H1 (cell line): ENCODE measurements around the gene RTN4RL1. TPM values are rescaled to one million over a fixed set of nuclear protein-coding genes. Genes with fewer than 3 reads are reported as not detected.

Source experiments
- CTCF ChIA-PET: fragments of 300-600 bp; sonication (Branson Sonifier 250); formaldehyde crosslinking; loops from one replicate; lab custom pipeline; 2021; ENCODE audit not compliant: partially characterized antibody; lab: Charles Lee
- POLR2A ChIA-PET: fragments of 300-600 bp; sonication (Branson Sonifier 250); formaldehyde crosslinking; loops from one replicate; lab custom pipeline; 2021; ENCODE audit warnings: inconsistent platforms; ENCODE audit not compliant: partially characterized antibody; lab: Charles Lee
- DNase-seq, 2 experiments: peaks; one replicate each; pipeline versions ENCODE4 v3.0.0 to v3.0.0-alpha.2; 2010 to 2022; ENCODE audit warnings: low spot score in 2 of 2, low read depth in 1 of 2, mixed read lengths in 1 of 2
- FAIRE-seq: peaks from 2 replicates; lab custom pipeline; 2011; peaks lifted over from hg19 to GRCh38; lab: Jason Lieb, UNC
- H2AFZ ChIP-seq: 2 replicates; pipeline ENCODE4 v1.8.1; 2012; ENCODE audit warnings: low read length, inconsistent platforms
- H2AK5ac ChIP-seq: 2 replicates; pipeline ENCODE4 v1.6.1; 2013; ENCODE audit warnings: low read depth, low read length
- H2BK120ac ChIP-seq: replicated peaks from 2 replicates; pipeline ENCODE3; 2013; ENCODE audit warnings: low read depth, low read length, inconsistent platforms
- H2BK12ac ChIP-seq: 2 replicates; pipeline ENCODE4 v1.6.1; 2013; ENCODE audit warnings: low read depth, low read length
- H2BK15ac ChIP-seq: 2 replicates; pipeline ENCODE4 v1.6.1; 2013; ENCODE audit warnings: low read length
- H2BK20ac ChIP-seq: 2 replicates; pipeline ENCODE4 v1.6.1; 2013; ENCODE audit warnings: low read length
- H2BK5ac ChIP-seq: 2 replicates; pipeline ENCODE4 v1.6.1; 2013; ENCODE audit warnings: low read depth, low read length
- H3K14ac ChIP-seq: 2 replicates; pipeline ENCODE4 v1.6.1; 2013; ENCODE audit warnings: inconsistent platforms; ENCODE audit not compliant: insufficient read length
- H3K18ac ChIP-seq: 2 replicates; pipeline ENCODE4 v1.6.1; 2013; ENCODE audit warnings: low read length; ENCODE audit errors: extremely low read depth
- H3K23ac ChIP-seq: 2 replicates; pipeline ENCODE4 v1.6.1; 2013; ENCODE audit warnings: inconsistent platforms; ENCODE audit not compliant: insufficient read length
- H3K23me2 ChIP-seq: 2 replicates; pipeline ENCODE4 v1.6.1; 2013; ENCODE audit warnings: low read depth, low read length
- H3K27ac ChIP-seq: 2 replicates; pipeline ENCODE4 v1.6.1; 2011; ENCODE audit warnings: low read depth, low read length, inconsistent platforms
- H3K27me3 ChIP-seq, 4 experiments: replicated peaks in 1 of 4; 1 replicate in 1 of 4; 2 replicates in 3 of 4; pipeline versions ENCODE4 v1.6.1 to v1.8.1; 2011 to 2013; ENCODE audit warnings: low read length in 3 of 4, mild to moderate bottlenecking in 3 of 4, inconsistent platforms in 2 of 4, mixed read lengths in 2 of 4, moderate library complexity in 1 of 4; ENCODE audit not compliant: control insufficient read depth in 3 of 4, insufficient read depth in 3 of 4; ENCODE audit errors: extremely low read depth in 1 of 4
- H3K36me3 ChIP-seq, 4 experiments: 2 replicates each; pipeline versions ENCODE4 v1.6.1 to v1.8.1; 2011 to 2013; ENCODE audit warnings: mild to moderate bottlenecking in 4 of 4, low read length in 3 of 4, moderate library complexity in 2 of 4, control low read depth in 1 of 4, inconsistent platforms in 1 of 4; ENCODE audit not compliant: insufficient read depth in 4 of 4, control insufficient read depth in 2 of 4
- H3K4ac ChIP-seq: replicated peaks from 2 replicates; pipeline ENCODE3; 2013; ENCODE audit warnings: low read length, low read depth, mixed read lengths, inconsistent platforms; ENCODE audit not compliant: insufficient read length
- H3K4me1 ChIP-seq, 4 experiments: replicated peaks in 1 of 4; 1 replicate in 1 of 4; 2 replicates in 3 of 4; pipeline versions ENCODE4 v1.6.1 to v1.8.1; 2011 to 2013; ENCODE audit warnings: low read length in 3 of 4, inconsistent platforms in 2 of 4, mixed read lengths in 1 of 4; ENCODE audit not compliant: insufficient read depth in 4 of 4, control insufficient read depth in 3 of 4
- H3K4me2 ChIP-seq, 2 experiments: 2 replicates each; pipeline versions ENCODE4 v1.6.1 to v1.8.1; 2011 to 2013; ENCODE audit warnings: low read depth in 2 of 2, low read length in 2 of 2, control low read depth in 1 of 2, inconsistent platforms in 1 of 2, mild to moderate bottlenecking in 1 of 2; ENCODE audit not compliant: insufficient read depth in 1 of 2
- H3K4me3 ChIP-seq, 4 experiments: fragments of 200-600, 300-600 bp in 1 of 4; sonication (generic), shearing (Covaris generic), sonication (Bioruptor Twin) in 1 of 4; 2 replicates each; pipeline versions ENCODE4 v1.5.1 to v1.8.1; 2011 to 2016; ENCODE audit warnings: low read length in 4 of 4, low read depth in 3 of 4, control low read depth in 2 of 4, inconsistent platforms in 2 of 4, mild to moderate bottlenecking in 2 of 4, mixed read lengths in 1 of 4, moderate library complexity in 1 of 4; ENCODE audit not compliant: insufficient read depth in 2 of 4; ENCODE audit errors: extremely low read depth in 1 of 4
- H3K56ac ChIP-seq: replicated peaks from 2 replicates; pipeline ENCODE3; 2013; ENCODE audit warnings: low read depth, mild to moderate bottlenecking, mixed read lengths, low read length, inconsistent platforms; ENCODE audit not compliant: insufficient read length
- H3K79me1 ChIP-seq: 2 replicates; pipeline ENCODE4 v1.6.1; 2013; ENCODE audit warnings: low read depth, low read length, control low read depth
- H3K79me2 ChIP-seq, 2 experiments: 2 replicates each; pipeline versions ENCODE4 v1.6.1 to v1.8.1; 2012 to 2013; ENCODE audit warnings: low read length in 2 of 2, mild to moderate bottlenecking in 2 of 2, inconsistent platforms in 1 of 2; ENCODE audit not compliant: insufficient read depth in 2 of 2, control insufficient read depth in 1 of 2
- H3K9ac ChIP-seq, 4 experiments: replicated peaks in 1 of 4; 1 replicate in 1 of 4; 2 replicates in 3 of 4; pipeline versions ENCODE4 v1.6.1 to v1.8.1; 2011 to 2013; ENCODE audit warnings: low read depth in 3 of 4, low read length in 3 of 4, control low read depth in 2 of 4, mild to moderate bottlenecking in 2 of 4, moderate library complexity in 2 of 4, inconsistent platforms in 1 of 4; ENCODE audit errors: extremely low read depth in 1 of 4
- H3K9me3 ChIP-seq, 2 experiments: 2 replicates each; pipeline versions ENCODE4 v1.6.1 to v1.8.1; 2012 to 2013; ENCODE audit warnings: mild to moderate bottlenecking in 2 of 2, moderate library complexity in 2 of 2, control low read depth in 1 of 2, inconsistent platforms in 1 of 2, low read depth in 1 of 2, low read length in 1 of 2, mixed read lengths in 1 of 2; ENCODE audit not compliant: insufficient read depth in 2 of 2
- H4K20me1 ChIP-seq, 2 experiments: replicated peaks in 1 of 2; 2 replicates each; pipeline versions ENCODE3 to v1.8.1; 2011 to 2013; ENCODE audit warnings: inconsistent platforms in 2 of 2, low read length in 2 of 2, mild to moderate bottlenecking in 1 of 2; ENCODE audit not compliant: insufficient read depth in 2 of 2, control insufficient read depth in 1 of 2
- H4K5ac ChIP-seq: 2 replicates; pipeline ENCODE4 v1.6.1; 2013; ENCODE audit warnings: low read length, low read depth, mixed read lengths, inconsistent platforms; ENCODE audit not compliant: insufficient read length
- H4K8ac ChIP-seq: 2 replicates; pipeline ENCODE4 v1.8.0; 2013; ENCODE audit warnings: mild to moderate bottlenecking, moderate library complexity, low read length, inconsistent platforms; ENCODE audit not compliant: insufficient read depth; ENCODE audit errors: extremely low read depth
- H4K91ac ChIP-seq: replicated peaks from 2 replicates; pipeline ENCODE3; 2013; ENCODE audit warnings: low read length, mixed read lengths, inconsistent platforms; ENCODE audit not compliant: insufficient read length
- BACH1 ChIP-seq: IDR thresholded peaks from 2 replicates; pipeline ENCODE4 v1.6.1; 2012; ENCODE audit warnings: low read length, improper control_type of control experiment
- BCL11A ChIP-seq, 2 experiments: IDR thresholded peaks; one replicate each; pipeline ENCODE4 v1.6.1; 2011; ENCODE audit warnings: low read depth in 2 of 2, low read length in 2 of 2, mild to moderate bottlenecking in 2 of 2
- CHD2 ChIP-seq: IDR thresholded peaks from 2 replicates; pipeline ENCODE4 v1.6.1; 2012; ENCODE audit warnings: low read length, improper control_type of control experiment
- CREB1 ChIP-seq: IDR thresholded peaks from 2 replicates; pipeline ENCODE4 v1.6.1; 2012; ENCODE audit warnings: inconsistent platforms
- FOSL1 ChIP-seq: IDR thresholded peaks from 2 replicates; pipeline ENCODE4 v1.6.1; 2011; ENCODE audit warnings: mild to moderate bottlenecking, low read depth, low read length, moderate library complexity; ENCODE audit not compliant: insufficient read depth
- JUND ChIP-seq: IDR thresholded peaks from 2 replicates; pipeline ENCODE4 v1.6.1; 2011; ENCODE audit warnings: mild to moderate bottlenecking, improper control_type of control experiment, low read length
- POLR2A ChIP-seq, 2 experiments: IDR thresholded peaks; 1 replicate in 1 of 2; 2 replicates in 1 of 2; pipeline ENCODE4 v1.6.1; 2011; ENCODE audit warnings: low read depth in 2 of 2, low read length in 2 of 2, mild to moderate bottlenecking in 2 of 2; ENCODE audit errors: control extremely low read depth in 1 of 2
- RFX5 ChIP-seq: IDR thresholded peaks from 2 replicates; pipeline ENCODE4 v1.6.1; 2011; ENCODE audit warnings: low read depth, low read length, improper control_type of control experiment, borderline replicate concordance
- RXRA ChIP-seq: IDR thresholded peaks from 2 replicates; pipeline ENCODE4 v1.6.1; 2011; ENCODE audit warnings: low read depth, mild to moderate bottlenecking, low read length, moderate library complexity; ENCODE audit not compliant: insufficient read depth
- SIX5 ChIP-seq: IDR thresholded peaks from 2 replicates; pipeline ENCODE4 v1.6.1; 2011; ENCODE audit warnings: mild to moderate bottlenecking, low read depth, low read length
- SP4 ChIP-seq: IDR thresholded peaks from 2 replicates; pipeline ENCODE4 v1.6.1; 2012; ENCODE audit warnings: low read length, inconsistent platforms
- SRF ChIP-seq: IDR thresholded peaks from 2 replicates; pipeline ENCODE4 v1.6.1; 2011; ENCODE audit warnings: mild to moderate bottlenecking, low read depth, low read length, moderate library complexity
- TAF1 ChIP-seq: IDR thresholded peaks from 2 replicates; pipeline ENCODE4 v1.6.1; 2011; ENCODE audit warnings: mild to moderate bottlenecking, low read depth, low read length
- TBP ChIP-seq: IDR thresholded peaks from 2 replicates; pipeline ENCODE4 v1.6.1; 2011; ENCODE audit warnings: low read depth, low read length, improper control_type of control experiment
- ZNF274 ChIP-seq: IDR thresholded peaks from 2 replicates; pipeline ENCODE4 v1.7.0; 2012; ENCODE audit warnings: low read length, borderline replicate concordance; ENCODE audit errors: extremely low read depth
- WGBS, 2 experiments: shearing (Covaris generic) in 1 of 2; methylation state at CpG; one replicate each; pipeline versions ENCODE4 v1.1.6 to v1.1.7; 2013 to 2015; ENCODE audit warnings: low lambda C conversion rate in 2 of 2, mixed read lengths in 2 of 2, inconsistent platforms in 1 of 2, low coverage in 1 of 2, missing lambda C conversion rate in 1 of 2; ENCODE audit not compliant: insufficient replicate concordance in 2 of 2, insufficient coverage in 1 of 2, insufficient read length in 1 of 2; ENCODE audit errors: extremely low coverage in 1 of 2, missing lambda C conversion rate in 1 of 2; 5-methylcytosine and 5-hydroxymethylcytosine counted together
- polyA plus RNA-seq, 7 experiments: library from polyadenylated mRNA; depleted of rRNA in 3 of 7; stranded (reverse) in 5 of 7; unstranded in 2 of 7; fragments of >200 nt in 5 of 7; fragments of 200-250 nt in 2 of 7; gene quantifications; 1 replicate in 5 of 7; 2 replicates in 1 of 7; 4 replicates in 1 of 7; pipeline versions ENCODE4 v1.2.1 to v1.2.3, GENCODE V29; 2011 to 2013; ENCODE audit warnings: missing spikeins in 2 of 7, mixed read lengths in 2 of 7
- total RNA-seq: library from RNA; stranded (reverse); fragmentation: NEBNext Ultra II Directional; extraction: Animal tissue kit (Norgen Biotek cat#: 25700); gene quantifications from 2 replicates; pipeline ENCODE4 v1.2.1, GENCODE V29; 2021
- TF ChIP-seq, protein P1 (sequence below): IDR thresholded peaks from 2 replicates; pipeline ENCODE4 v1.6.1; 2011; ENCODE audit warnings: low read depth, mild to moderate bottlenecking, low read length; ENCODE audit not compliant: insufficient read depth

RTN4RL1 gene
- total and polyA plus RNA-seq, 2 of the 8 experiments (the other 6 are each of a cell fraction or from before 2014, with no cell fraction given), result 0.09 TPM; not detected in 1

GRCh38 chr17:1909985-1910384, 115.1 kb downstream of the RTN4RL1 start:
- no peak for DNase-seq
- H3K4me3 ChIP-seq, result no peak overlapping the region
- no peak overlapping the region for H2BK12ac ChIP-seq
- no peak overlapping the region for H3K27ac ChIP-seq
- H2BK120ac ChIP-seq, result no peak overlapping the region
- no peaks in the 10 kb centered on the region for H3K79me1 ChIP-seq
- peaks cover 2% of the 10 kb centered on the region; the same call in 1 of the 2 replicates for H3K23me2 ChIP-seq
- peaks cover 2 to 11% of the 10 kb centered on the region in 2 experiments for H4K20me1 ChIP-seq
- H2AK5ac ChIP-seq, result no peak overlapping the region
- FAIRE-seq, result no peak
- H2BK5ac ChIP-seq, result no peak overlapping the region
- H3K56ac ChIP-seq, result no peak overlapping the region
- H4K91ac ChIP-seq, result no peak overlapping the region
- POLR2A ChIA-PET, result interaction anchor here (1.0 to 1.5 kb wide), 2 partner anchors 114 to 135 kb away, joined by 3 read pairs; no protein-coding TSS in a partner anchor
- no peak overlapping the region for H2BK20ac ChIP-seq
- CTCF ChIA-PET, result interaction anchor here (0.7 to 3.7 kb wide), 17 partner anchors 9 to 339 kb away, joined by 3 to 47 read pairs (median 4); partner anchors contain the start of genes DPH1, OVCA2 and RTN4RL1
- peaks cover 0 to 6% (median 4%) of the 10 kb centered on the region in 4 experiments; a peak in 3 of 7 replicates for H3K4me1 ChIP-seq
- peaks cover 38 to 75% (median 61%) of the 10 kb centered on the region in 4 experiments for H3K27me3 ChIP-seq
- H3K4ac ChIP-seq, result no peak overlapping the region
- H3K14ac ChIP-seq, result no peak overlapping the region
- no peaks in the 10 kb centered on the region for H3K79me2 ChIP-seq
- H2BK15ac ChIP-seq, result no peak overlapping the region
- WGBS, 2 experiments, result 80% methylated on average over 3 of the region's 3 CpGs; no CpG with 5 or more reads in 1 of the 2 experiments
- no peak overlapping the region for H4K8ac ChIP-seq
- H3K23ac ChIP-seq, result no peak overlapping the region
- H4K5ac ChIP-seq, result no peak overlapping the region
- no peak overlapping the region for H3K9ac ChIP-seq
- H3K9me3 ChIP-seq, result no peaks in the 10 kb centered on the region
- no peaks in the 10 kb centered on the region for H3K36me3 ChIP-seq
- H3K4me2 ChIP-seq, result no peak overlapping the region
- H2AFZ ChIP-seq, result no peak overlapping the region
- no peak overlapping the region for H3K18ac ChIP-seq
- TF ChIP-seq CHD2, result no peak
- TF ChIP-seq RFX5, result no peak
- TF ChIP-seq CREB1, result no peak
- TF ChIP-seq SIX5, result no peak
- no peak for TF ChIP-seq TAF1
- TF ChIP-seq SRF, result no peak
- TF ChIP-seq POLR2A (IDR thresholded peaks at IDR 0.05; ENCODE audit: control extremely low read depth in 1 of 2, low read depth in 2 of 2, low read length in 2 of 2), result no peak
- no peak for TF ChIP-seq JUND
- no peak for TF ChIP-seq SP4
- TF ChIP-seq TBP, result no peak
- no peak for TF ChIP-seq ZNF274
- TF ChIP-seq, protein P1, sequence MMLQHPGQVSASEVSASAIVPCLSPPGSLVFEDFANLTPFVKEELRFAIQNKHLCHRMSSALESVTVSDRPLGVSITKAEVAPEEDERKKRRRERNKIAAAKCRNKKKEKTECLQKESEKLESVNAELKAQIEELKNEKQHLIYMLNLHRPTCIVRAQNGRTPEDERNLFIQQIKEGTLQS, result no peak
- TF ChIP-seq FOSL1, result no peak
- TF ChIP-seq BACH1, result no peak
- TF ChIP-seq BCL11A (IDR thresholded peaks at IDR 0.05; ENCODE audit: low read depth in 2 of 2, low read length in 2 of 2), result no peak
- TF ChIP-seq RXRA, result no peak
